GM18907 (cell line): ENCODE measurements around the gene DNM2.
A peak's percentile ranks its signal among the peaks of the same experiment; 100 is the strongest.

Experiments
- ATAC-seq: cut with Tn5 transposase; IDR thresholded peaks from one replicate; pipeline ENCODE4 v1.9.1; 2021; ENCODE audit warnings: mild to moderate bottlenecking, moderate library complexity; ENCODE audit not compliant: unreplicated experiment

The DNM2 gene

GRCh38 chr19:10690341-10690781 is 27.5 kb upstream of the DNM2 start:
- no peak for ATAC-seq

- no peak for ATAC-seq
Observed at GRCh38 chr19:10691178-10691881, 26.5 kb upstream of the DNM2 start.

DNA sequence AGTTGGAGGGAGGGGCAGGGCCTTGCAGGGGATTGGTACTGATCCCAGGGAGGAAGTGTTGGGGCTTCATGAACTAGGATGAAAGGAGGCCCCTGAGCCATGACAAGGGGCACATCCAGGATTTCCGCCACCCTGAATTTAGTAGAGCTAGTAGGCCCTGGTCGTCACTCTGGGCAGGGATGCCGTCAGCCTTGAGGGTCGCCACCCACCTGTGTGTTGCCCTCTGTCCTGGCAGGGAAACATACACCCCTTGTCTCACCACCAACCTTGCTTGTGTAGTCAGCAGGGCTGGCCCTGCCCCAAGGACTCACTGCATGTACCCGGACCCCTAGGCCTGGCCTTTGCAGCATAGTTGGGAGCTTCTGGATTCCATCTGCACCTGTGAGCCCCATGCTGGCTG is 26.0 kb upstream of the DNM2 start:
- no peak for ATAC-seq

DNA sequence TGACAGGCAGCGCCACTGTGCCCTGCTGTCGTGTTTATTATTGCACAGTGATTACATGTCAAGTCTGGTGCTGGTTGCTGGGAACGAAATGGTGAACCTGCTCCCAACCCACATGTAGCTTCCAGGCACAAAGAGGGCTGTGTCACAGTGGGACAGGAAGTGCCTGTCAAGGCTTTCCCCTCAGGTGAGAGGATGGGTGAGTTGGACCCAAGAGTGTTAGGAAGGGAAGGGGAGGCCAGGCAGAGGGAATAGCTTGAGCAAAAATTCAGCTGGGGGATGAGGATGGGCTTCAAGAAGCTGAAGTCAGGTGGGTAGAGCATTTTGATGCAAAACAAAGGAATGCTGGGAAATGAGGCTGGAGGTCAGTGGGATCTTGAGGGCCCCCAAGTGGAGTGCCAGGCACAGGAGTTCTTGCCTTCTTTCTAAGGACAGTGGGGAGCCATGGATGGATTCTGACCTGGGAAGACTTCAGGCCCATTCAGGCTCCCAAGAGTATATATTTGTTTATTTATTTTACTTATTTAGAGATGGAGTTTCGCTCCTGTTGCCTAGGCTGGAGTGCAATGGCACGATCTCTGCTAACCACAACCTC is 25.1 kb upstream of the DNM2 start:
- no peak for ATAC-seq

GRCh38 chr19:10694706-10695307 is 23.1 kb upstream of the DNM2 start:
- ATAC-seq, result no peak

GRCh38 chr19:10695401-10696398 is 22.2 kb upstream of the DNM2 start:
- ATAC-seq, result peak; percentile 70

- ATAC-seq, result no peak
Observed at GRCh38 chr19:10699650-10700335, 18.1 kb upstream of the DNM2 start.

DNA sequence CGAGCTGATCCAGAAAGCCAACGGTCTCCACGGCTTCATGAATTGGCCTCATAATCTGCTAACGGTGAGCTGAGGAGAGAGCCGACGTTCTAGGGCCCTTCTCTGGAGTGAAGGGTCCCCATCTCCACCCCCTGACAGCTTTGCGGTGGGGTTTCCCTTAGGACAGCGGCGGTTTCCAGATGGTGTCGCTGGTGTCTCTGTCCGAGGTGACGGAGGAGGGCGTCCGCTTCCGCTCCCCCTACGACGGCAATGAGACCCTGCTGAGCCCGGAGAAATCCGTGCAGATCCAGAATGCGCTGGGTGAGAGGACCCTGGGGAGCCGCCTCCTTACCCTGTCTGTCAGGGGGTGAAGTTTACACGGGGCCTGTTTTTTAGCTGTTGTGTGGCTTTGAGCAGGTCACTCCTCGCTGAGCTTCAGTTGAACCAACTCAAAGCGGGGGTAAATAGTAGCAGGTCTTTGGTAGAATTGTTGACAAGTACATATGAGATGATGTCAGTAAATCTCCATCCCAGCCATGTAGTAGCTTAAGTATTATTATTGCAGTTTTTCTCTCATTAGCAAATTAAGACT is 15.8 kb upstream of the DNM2 start:
- peak; percentile 21 for ATAC-seq

GRCh38 chr19:10706990-10707389 is 10.9 kb upstream of the DNM2 start:
- no peak for ATAC-seq

DNA sequence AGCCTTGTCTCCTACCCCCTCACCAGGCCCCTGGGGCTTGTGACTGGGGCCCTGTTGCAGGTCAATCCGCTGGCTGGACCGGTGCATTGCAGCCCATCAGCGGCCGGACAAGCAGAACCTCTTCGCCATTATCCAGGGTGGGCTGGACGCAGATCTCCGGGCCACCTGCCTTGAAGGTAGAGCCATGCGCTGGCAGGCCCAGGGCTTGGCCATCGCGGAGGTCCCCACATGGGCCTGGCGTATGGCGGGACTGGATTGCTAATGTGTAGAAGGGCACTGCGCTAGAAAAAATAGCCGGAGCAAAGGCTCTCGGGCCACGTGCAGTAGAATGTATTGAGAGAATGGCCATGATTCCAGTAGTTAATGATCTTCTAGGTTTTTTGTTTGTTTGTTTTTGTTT is 10.4 kb upstream of the DNM2 start:
- ATAC-seq, result no peak

GRCh38 chr19:10708291-10708690 is 9.6 kb upstream of the DNM2 start:
- no peak for ATAC-seq

DNA sequence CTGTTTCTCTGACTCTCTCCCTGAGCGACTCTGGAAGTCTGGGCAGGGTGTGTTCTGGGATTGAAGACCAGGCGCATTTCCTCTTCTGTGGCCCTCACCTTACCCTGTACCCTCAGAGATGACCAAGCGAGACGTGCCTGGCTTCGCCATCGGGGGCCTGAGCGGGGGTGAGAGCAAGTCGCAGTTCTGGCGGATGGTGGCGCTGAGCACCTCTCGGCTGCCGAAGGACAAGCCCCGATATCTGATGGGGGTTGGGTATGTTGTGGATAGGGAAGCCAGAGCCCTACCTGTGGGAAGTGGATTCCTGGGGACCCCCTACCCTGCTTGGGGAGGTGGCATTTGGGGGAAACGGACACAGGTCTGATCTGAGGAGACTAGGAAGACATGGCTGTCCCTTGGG is 5.8 kb upstream of the DNM2 start:
- no peak for ATAC-seq

DNA sequence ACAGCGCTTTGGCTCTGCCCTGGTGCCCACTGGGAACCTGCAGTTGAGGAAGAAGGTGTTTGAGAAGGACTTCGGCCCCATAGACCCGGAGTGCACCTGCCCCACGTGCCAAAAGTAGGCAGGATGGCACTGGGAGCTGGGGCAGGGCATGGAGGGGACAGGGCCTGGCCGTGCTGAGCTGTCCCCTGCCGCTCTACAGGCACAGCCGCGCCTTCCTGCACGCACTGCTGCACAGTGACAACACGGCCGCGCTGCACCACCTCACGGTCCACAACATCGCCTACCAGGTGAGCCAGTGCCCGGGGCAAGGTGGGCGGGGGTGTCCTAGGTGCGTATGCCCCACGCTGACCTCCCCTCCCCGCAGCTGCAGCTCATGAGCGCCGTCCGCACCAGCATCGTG is 5.1 kb upstream of the DNM2 start:
- ATAC-seq, result no peak

GRCh38 chr19:10713317-10713716 is 4.6 kb upstream of the DNM2 start:
- ATAC-seq, result no peak

- ATAC-seq, result no peak
Observed at GRCh38 chr19:10717054-10717355, 874 bp upstream of the DNM2 start.

DNA sequence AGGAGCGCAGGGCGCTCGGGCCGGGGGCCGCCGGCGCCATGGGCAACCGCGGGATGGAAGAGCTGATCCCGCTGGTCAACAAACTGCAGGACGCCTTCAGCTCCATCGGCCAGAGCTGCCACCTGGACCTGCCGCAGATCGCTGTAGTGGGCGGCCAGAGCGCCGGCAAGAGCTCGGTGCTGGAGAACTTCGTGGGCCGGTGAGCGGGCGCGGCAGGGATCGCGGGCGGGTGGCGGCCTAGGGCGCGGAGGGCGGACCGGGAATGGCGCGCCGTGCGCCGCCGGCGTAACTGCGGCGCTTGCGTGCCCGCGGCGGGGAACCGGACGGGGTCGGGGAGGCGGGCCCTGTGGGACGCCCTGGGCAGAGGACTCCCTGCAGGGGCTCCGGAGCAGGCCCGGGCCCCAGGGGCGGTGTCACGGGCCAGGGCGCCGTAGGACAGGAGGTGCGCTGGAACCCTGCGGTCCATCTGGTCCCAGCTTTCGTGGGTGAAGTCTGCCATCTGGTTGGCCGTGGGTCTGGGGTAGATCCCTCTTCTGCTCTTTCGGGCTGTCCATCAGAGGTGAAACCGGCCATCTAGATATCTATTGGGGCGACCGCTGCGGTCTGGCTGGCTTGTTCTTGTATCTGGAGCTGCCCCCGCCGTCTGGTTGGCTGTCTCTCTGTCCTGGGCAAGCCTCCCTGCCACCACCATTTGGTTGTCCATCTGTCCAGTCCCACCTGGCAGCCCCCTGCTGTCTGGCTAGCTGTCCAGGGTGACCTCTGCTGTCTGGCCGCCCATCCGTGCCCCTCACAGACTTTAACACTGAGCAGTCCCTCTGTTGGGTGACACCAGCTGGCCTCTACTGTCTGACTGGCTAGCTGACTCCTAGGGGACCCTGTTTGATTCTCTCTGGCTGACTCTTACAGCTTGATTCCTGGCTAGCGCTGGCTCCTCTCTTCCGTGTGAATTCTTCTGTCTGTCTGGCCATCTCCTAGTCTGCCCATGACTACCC is 622 bp downstream of the DNM2 start:
- peak; percentile 18 for ATAC-seq

DNA sequence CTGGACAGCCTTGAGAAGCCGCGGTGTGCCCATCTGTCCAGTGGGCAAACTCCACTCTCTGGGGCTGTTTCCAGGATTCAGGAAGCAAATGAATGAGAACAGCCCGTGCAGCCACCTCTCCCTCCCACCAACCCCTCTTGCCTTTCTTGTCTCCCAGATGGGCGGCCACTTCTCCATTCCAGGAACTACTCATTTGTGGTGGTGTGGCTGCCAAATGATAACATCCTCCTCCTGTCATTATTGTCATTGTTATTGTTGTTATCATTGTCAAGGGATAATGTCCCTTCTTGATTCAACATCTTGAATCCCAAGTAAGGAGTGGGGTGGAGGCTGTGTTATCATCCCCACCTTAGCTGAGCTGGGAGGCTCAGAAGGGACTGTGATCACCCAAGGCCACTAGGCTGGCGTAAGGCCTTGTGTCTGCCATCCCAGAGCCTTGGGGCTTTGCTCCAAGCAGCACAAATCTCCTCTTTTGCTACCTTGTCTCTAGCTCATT is 1.6 kb downstream of the DNM2 start:
- no peak for ATAC-seq

DNA sequence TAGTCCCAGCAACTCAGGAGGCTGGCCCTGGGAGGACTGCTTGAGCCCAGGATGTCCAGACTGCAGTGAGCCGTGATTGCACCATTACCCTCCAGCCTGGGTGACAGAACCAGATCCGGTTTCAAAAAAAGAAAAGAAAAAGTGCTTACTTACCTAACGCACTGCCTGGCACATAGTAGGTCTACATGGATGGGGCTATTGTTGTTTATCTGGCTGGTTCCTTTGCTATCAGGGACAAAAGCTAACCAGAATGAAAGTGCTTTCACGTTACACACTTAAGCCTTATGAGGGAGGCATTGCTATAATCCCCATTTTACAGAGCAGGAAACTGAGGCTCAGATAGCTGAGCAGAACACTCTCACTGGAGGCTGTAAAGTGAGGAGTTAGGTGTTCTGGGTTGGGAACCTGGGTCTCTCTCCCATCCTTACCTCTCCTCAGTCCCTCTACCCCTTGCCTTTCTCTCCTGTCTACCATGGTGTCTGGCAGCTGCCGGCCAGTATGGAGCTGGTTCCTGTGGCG is 2.8 kb downstream of the DNM2 start:
- no peak for ATAC-seq

GRCh38 chr19:10723591-10723990 is 5.7 kb downstream of the DNM2 start:
- no peak for ATAC-seq
